Left ventricle myocardium superior (tissue), 1 donor: ENCODE data around the gene UNC5CL. TPM values are rescaled to one million over a fixed set of nuclear protein-coding genes. Genes with fewer than 3 reads are reported as not detected.

ENCODE experiments used
- ATAC-seq: fragments of 200-7000 bp; cut with Tn5 transposase; one replicate; pipeline ENCODE4 v1.9.1; 2020; ENCODE audit warnings: mild to moderate bottlenecking, moderate library complexity
- DNase-seq: peaks from one replicate; pipeline ENCODE4 v3.0.0-alpha.2; 2020
- intact Hi-C: fragments of 100-400 bp; cut with micrococcal nuclease; formaldehyde crosslinking; loops from one replicate; pipeline ENCODE4 v1.11.0; 2022
- total RNA-seq: library from RNA; stranded (reverse); fragmentation: NEBNext Ultra II Directional; extraction: Animal tissue kit (Norgen Biotek cat#: 25700); gene quantifications from one replicate; pipeline ENCODE4 v1.2.1, GENCODE V29; 2021
- donor health status: DM: no; HTN: yes; CAD: no; lungs with severe emphysema.

Gene UNC5CL
- total RNA-seq, 1 donor from 2014 or later = 0.20 TPM

- no peak for DNase-seq
- intact Hi-C loops = no loop called here
- no peak for ATAC-seq
Observed at GRCh38 chr6:40986921-40987819, 51.9 kb downstream of the UNC5CL start.

- ATAC-seq (no peak), DNase-seq (no peak)
- intact Hi-C loops = no loop called here
Observed at GRCh38 chr6:40986364-40986763, 52.7 kb downstream of the UNC5CL start.

GRCh38 chr6:40983752-40984151 is 55.3 kb downstream of the UNC5CL start:
- ATAC-seq (no peak), DNase-seq (no peak)
- intact Hi-C loops = no loop called here

- DNase-seq (no peak), ATAC-seq (no peak)
- intact Hi-C loops = no loop called here
Observed at GRCh38 chr6:40982917-40983316, 56.1 kb downstream of the UNC5CL start.

- intact Hi-C loops = no loop called here
- ATAC-seq (no peak), DNase-seq (no peak)
Observed at GRCh38 chr6:40978687-40979289, 60.2 kb downstream of the UNC5CL start.

- ATAC-seq = no peak
- DNase-seq = no peak
- intact Hi-C loops = no loop called here
Observed at GRCh38 chr6:40977695-40978094, 61.3 kb downstream of the UNC5CL start.

- DNase-seq = no peak
- no peak for ATAC-seq
- intact Hi-C loops = no loop called here
Observed at GRCh38 chr6:40977085-40977484, 61.9 kb downstream of the UNC5CL start.

Other genes with a start within 250 kb of the UNC5CL start
- gene TSPO2, start 3.2 kb upstream of the UNC5CL start, total RNA-seq = not detected
- gene APOBEC2, start 14.0 kb upstream of the UNC5CL start, total RNA-seq = 237 TPM
- 22.2 TPM for gene OARD1, start 33.1 kb upstream of the UNC5CL start, total RNA-seq
- gene NFYA, start 33.8 kb upstream of the UNC5CL start, total RNA-seq = 12.1 TPM
- gene TREML1, start 115.1 kb upstream of the UNC5CL start, total RNA-seq = not detected
- 0.59 TPM for gene TREM2, start 123.9 kb upstream of the UNC5CL start, total RNA-seq
- gene TREML2, start 161.9 kb upstream of the UNC5CL start, total RNA-seq = not detected
- not detected for gene TREML4, start 189.1 kb upstream of the UNC5CL start, total RNA-seq
- 0.92 TPM for gene TREM1, start 247.5 kb upstream of the UNC5CL start, total RNA-seq